Hepatocyte (in vitro differentiated cells): ENCODE data around the gene NDRG3.

Experiments used
- EZH2 ChIP-seq: fragments of 200-600 bp; sonication (generic); IDR thresholded peaks from 2 replicates; pipeline ENCODE4 v1.6.1; 2016; ENCODE audit warnings: antibody characterized with exemption, mild to moderate bottlenecking, borderline replicate concordance
- TF ChIP-seq, protein P1 (sequence below): fragments of 200-600 bp; sonication (generic); IDR thresholded peaks from 2 replicates; pipeline ENCODE4 v1.5.1; 2016; ENCODE audit warnings: antibody characterized with exemption, mild to moderate bottlenecking; ENCODE audit not compliant: poor library complexity

DNA sequence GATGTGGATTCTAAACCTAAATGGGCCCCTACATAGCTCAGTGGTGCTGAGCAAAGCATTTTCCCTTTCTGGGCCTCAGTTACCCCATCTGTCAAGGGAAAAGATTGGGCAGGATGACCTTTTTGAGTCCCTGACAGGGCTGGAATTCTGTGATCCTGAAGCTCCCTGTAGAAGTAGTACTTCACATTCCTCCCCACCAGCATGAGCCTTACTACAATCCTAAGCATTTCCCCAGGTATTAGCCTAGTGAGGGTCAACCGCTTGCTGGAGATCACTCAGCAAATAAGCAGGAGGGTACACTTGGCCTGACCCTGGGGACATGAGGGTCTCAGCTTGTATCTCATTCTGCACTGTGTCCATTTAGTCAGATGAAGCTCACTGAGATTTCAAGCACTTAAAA is 13.4 kb downstream of the NDRG3 start:
- no peak for TF ChIP-seq EZH2
- TF ChIP-seq, protein P1, sequence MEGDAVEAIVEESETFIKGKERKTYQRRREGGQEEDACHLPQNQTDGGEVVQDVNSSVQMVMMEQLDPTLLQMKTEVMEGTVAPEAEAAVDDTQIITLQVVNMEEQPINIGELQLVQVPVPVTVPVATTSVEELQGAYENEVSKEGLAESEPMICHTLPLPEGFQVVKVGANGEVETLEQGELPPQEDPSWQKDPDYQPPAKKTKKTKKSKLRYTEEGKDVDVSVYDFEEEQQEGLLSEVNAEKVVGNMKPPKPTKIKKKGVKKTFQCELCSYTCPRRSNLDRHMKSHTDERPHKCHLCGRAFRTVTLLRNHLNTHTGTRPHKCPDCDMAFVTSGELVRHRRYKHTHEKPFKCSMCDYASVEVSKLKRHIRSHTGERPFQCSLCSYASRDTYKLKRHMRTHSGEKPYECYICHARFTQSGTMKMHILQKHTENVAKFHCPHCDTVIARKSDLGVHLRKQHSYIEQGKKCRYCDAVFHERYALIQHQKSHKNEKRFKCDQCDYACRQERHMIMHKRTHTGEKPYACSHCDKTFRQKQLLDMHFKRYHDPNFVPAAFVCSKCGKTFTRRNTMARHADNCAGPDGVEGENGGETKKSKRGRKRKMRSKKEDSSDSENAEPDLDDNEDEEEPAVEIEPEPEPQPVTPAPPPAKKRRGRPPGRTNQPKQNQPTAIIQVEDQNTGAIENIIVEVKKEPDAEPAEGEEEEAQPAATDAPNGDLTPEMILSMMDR = no peak
